ENCODE results near the gene PPP1R12C.

Gene PPP1R12C

GRCh38 chr19:55116859-55117662 lies at the start of gene PPP1R12C:
Gene PPP1R12C, minus strand, starts transcription at chr19:55117637. Its CDS starts 94 bp downstream, at chr19:55117543.
- no peaks in the 10 kb centered on the region for H3K9me3 ChIP-seq (ENCODE audit: low read length)

GRCh38 chr19:55166530-55167268 lies 49.3 kb upstream of the PPP1R12C start, which contains the start of gene DNAAF3:
Gene DNAAF3, minus strand, starts transcription at chr19:55166613. Its CDS starts 200 bp downstream, at chr19:55166413.
- Histone ChIP-seq H3K9me3 (ENCODE audit: low read length) (no peaks in the 10 kb centered on the region), H3K4me1 (ENCODE audit: insufficient read depth, low read length) (peaks cover 6% of the 10 kb centered on the region), H3K27me3 (ENCODE audit: insufficient read depth, low read length) (peaks cover 9% of the 10 kb centered on the region), H3K36me3 (ENCODE audit: insufficient read depth, low read length) (no peaks in the 10 kb centered on the region), H2AFZ (ENCODE audit: low read depth, low read length) (peak within 1 kb of the TSS; percentile 35), H3K4me3 (ENCODE audit: low read length) (peak within 1 kb of the TSS; percentile 55)

More at GRCh38 chr19:55116859-55117662, at the start of gene PPP1R12C:
- H3K36me3 ChIP-seq (ENCODE audit: insufficient read depth, low read length), result peaks cover 5% of the 10 kb centered on the region
- H3K27me3 ChIP-seq (ENCODE audit: insufficient read depth, low read length), result no peaks in the 10 kb centered on the region
- peak within 1 kb of the TSS; percentile 88 for H2AFZ ChIP-seq (ENCODE audit: low read depth, low read length)
- H3K4me3 ChIP-seq (ENCODE audit: low read length), result peak within 1 kb of the TSS; percentile 87
- peaks cover 44% of the 10 kb centered on the region for H3K4me1 ChIP-seq (ENCODE audit: insufficient read depth, low read length)

- H2AFZ ChIP-seq (ENCODE audit: low read depth, low read length), result no peak overlapping the region
- H3K4me3 ChIP-seq (ENCODE audit: low read length), result peak overlapping the region; percentile 55
- H3K4me1 ChIP-seq (ENCODE audit: insufficient read depth, low read length), result peaks cover 6% of the 10 kb centered on the region
- peaks cover 13% of the 10 kb centered on the region for H3K27me3 ChIP-seq (ENCODE audit: insufficient read depth, low read length)
- H3K9me3 ChIP-seq (ENCODE audit: low read length), result no peaks in the 10 kb centered on the region
- H3K36me3 ChIP-seq (ENCODE audit: insufficient read depth, low read length), result no peaks in the 10 kb centered on the region
Observed at GRCh38 chr19:55165952-55166529, 48.6 kb upstream of the PPP1R12C start.

- Histone ChIP-seq H3K27me3 (ENCODE audit: insufficient read depth, low read length) (peaks cover 35% of the 10 kb centered on the region), H3K4me3 (ENCODE audit: low read length) (no peak overlapping the region), H2AFZ (ENCODE audit: low read depth, low read length) (no peak overlapping the region), H3K4me1 (ENCODE audit: insufficient read depth, low read length) (peaks cover 2% of the 10 kb centered on the region), H3K9me3 (ENCODE audit: low read length) (no peaks in the 10 kb centered on the region), H3K36me3 (ENCODE audit: insufficient read depth, low read length) (no peaks in the 10 kb centered on the region)
Observed at GRCh38 chr19:55161571-55162322, 44.3 kb upstream of the PPP1R12C start.

GRCh38 chr19:55160986-55161365 lies 43.5 kb upstream of the PPP1R12C start:
- Histone ChIP-seq H3K4me3 (ENCODE audit: low read length) (no peak overlapping the region), H2AFZ (ENCODE audit: low read depth, low read length) (no peak overlapping the region), H3K9me3 (ENCODE audit: low read length) (no peaks in the 10 kb centered on the region), H3K27me3 (ENCODE audit: insufficient read depth, low read length) (peaks cover 38% of the 10 kb centered on the region), H3K36me3 (ENCODE audit: insufficient read depth, low read length) (no peaks in the 10 kb centered on the region), H3K4me1 (ENCODE audit: insufficient read depth, low read length) (peaks cover 4% of the 10 kb centered on the region)

- Histone ChIP-seq H3K36me3 (ENCODE audit: insufficient read depth, low read length) (no peaks in the 10 kb centered on the region), H2AFZ (ENCODE audit: low read depth, low read length) (no peak overlapping the region), H3K9me3 (ENCODE audit: low read length) (no peaks in the 10 kb centered on the region), H3K4me1 (ENCODE audit: insufficient read depth, low read length) (peaks cover 4% of the 10 kb centered on the region), H3K27me3 (ENCODE audit: insufficient read depth, low read length) (peaks cover 38% of the 10 kb centered on the region), H3K4me3 (ENCODE audit: low read length) (no peak overlapping the region)
Observed at GRCh38 chr19:55160128-55160985, 42.9 kb upstream of the PPP1R12C start.

GRCh38 chr19:55158848-55159749 lies 41.7 kb upstream of the PPP1R12C start:
- Histone ChIP-seq H3K36me3 (ENCODE audit: insufficient read depth, low read length) (no peaks in the 10 kb centered on the region), H3K4me1 (ENCODE audit: insufficient read depth, low read length) (peaks cover 4% of the 10 kb centered on the region), H3K27me3 (ENCODE audit: insufficient read depth, low read length) (peaks cover 38% of the 10 kb centered on the region), H3K4me3 (ENCODE audit: low read length) (no peak overlapping the region), H2AFZ (ENCODE audit: low read depth, low read length) (no peak overlapping the region), H3K9me3 (ENCODE audit: low read length) (no peaks in the 10 kb centered on the region)

- Histone ChIP-seq H3K4me1 (ENCODE audit: insufficient read depth, low read length) (peaks cover 4% of the 10 kb centered on the region), H3K4me3 (ENCODE audit: low read length) (no peak overlapping the region), H2AFZ (ENCODE audit: low read depth, low read length) (no peak overlapping the region), H3K36me3 (ENCODE audit: insufficient read depth, low read length) (no peaks in the 10 kb centered on the region), H3K9me3 (ENCODE audit: low read length) (no peaks in the 10 kb centered on the region), H3K27me3 (ENCODE audit: insufficient read depth, low read length) (peaks cover 38% of the 10 kb centered on the region)
Observed at GRCh38 chr19:55158423-55158822, 41.0 kb upstream of the PPP1R12C start.

- Histone ChIP-seq H2AFZ (ENCODE audit: low read depth, low read length) (no peak within 1 kb of the TSS), H3K27me3 (ENCODE audit: insufficient read depth, low read length) (peaks cover 38% of the 10 kb centered on the region), H3K9me3 (ENCODE audit: low read length) (no peaks in the 10 kb centered on the region), H3K4me3 (ENCODE audit: low read length) (peak within 1 kb of the TSS; percentile 46), H3K36me3 (ENCODE audit: insufficient read depth, low read length) (no peaks in the 10 kb centered on the region), H3K4me1 (ENCODE audit: insufficient read depth, low read length) (peaks cover 4% of the 10 kb centered on the region)
Observed at GRCh38 chr19:55157064-55157908, 39.8 kb upstream of the PPP1R12C start, which contains the start of gene TNNI3. Gene TNNI3, minus strand, starts transcription at chr19:55157732. Its CDS starts 143 bp downstream, at chr19:55157589.

- peaks cover 4% of the 10 kb centered on the region for H3K4me1 ChIP-seq (ENCODE audit: insufficient read depth, low read length)
- H3K36me3 ChIP-seq (ENCODE audit: insufficient read depth, low read length), result no peaks in the 10 kb centered on the region
- H3K4me3 ChIP-seq (ENCODE audit: low read length), result peak overlapping the region; percentile 46
- peak overlapping the region; percentile 56 for H2AFZ ChIP-seq (ENCODE audit: low read depth, low read length)
- H3K9me3 ChIP-seq (ENCODE audit: low read length), result no peaks in the 10 kb centered on the region
- peaks cover 31% of the 10 kb centered on the region for H3K27me3 ChIP-seq (ENCODE audit: insufficient read depth, low read length)
Observed at GRCh38 chr19:55156202-55157063, 39.0 kb upstream of the PPP1R12C start.

Measured in neuron (in vitro differentiated cells).